Right kidney (tissue), 9 donors: ENCODE measurements around the gene ASPG.

ENCODE experiments used
- DNase-seq: peaks from one replicate; pipeline ENCODE4 v3.0.0-alpha.2; 2016
- long read RNA-seq, 8 donors: transcript quantifications; one replicate each; lab custom pipeline, GENCODE V29; 2026

The ASPG gene
- long read RNA-seq, donor 1, full-length matches to known transcripts = 2 of 2 reads
- long read RNA-seq, donor 1, partial matches to known transcripts = 0 of 2 reads
- long read RNA-seq, donor 1, other reads (novel, unspliced or antisense) = 0 of 2 reads
- long read RNA-seq, donor 2, full-length matches to known transcripts = 4 of 4 reads
- long read RNA-seq, donor 2, partial matches to known transcripts = 0 of 4 reads
- long read RNA-seq, donor 2, other reads (novel, unspliced or antisense) = 0 of 4 reads
- long read RNA-seq, donor 3, full-length matches to known transcripts = 3 of 3 reads
- long read RNA-seq, donor 3, partial matches to known transcripts = 0 of 3 reads
- long read RNA-seq, donor 3, other reads (novel, unspliced or antisense) = 0 of 3 reads
- long read RNA-seq, donor 4, full-length matches to known transcripts = 1 of 1 reads
- long read RNA-seq, donor 4, partial matches to known transcripts = 0 of 1 reads
- long read RNA-seq, donor 4, other reads (novel, unspliced or antisense) = 0 of 1 reads
- long read RNA-seq, donor 5, full-length matches to known transcripts = 4 of 4 reads
- long read RNA-seq, donor 5, partial matches to known transcripts = 0 of 4 reads
- long read RNA-seq, donor 5, other reads (novel, unspliced or antisense) = 0 of 4 reads
- long read RNA-seq, donor 6, partial matches to known transcripts = 0 of 1 reads
- long read RNA-seq, donor 6, other reads (novel, unspliced or antisense) = 0 of 1 reads
- long read RNA-seq, donor 7 = 0 reads
- long read RNA-seq, donor 8, full-length matches to known transcripts = 4 of 4 reads
- long read RNA-seq, donor 8, partial matches to known transcripts = 0 of 4 reads
- long read RNA-seq, donor 8, other reads (novel, unspliced or antisense) = 0 of 4 reads

GRCh38 chr14:104085032-104085888 lies at the start of gene ASPG:
Gene ASPG (plus strand): TSS chr14:104085700. CDS start chr14:104085771, 71 bp downstream.
- no peak for DNase-seq

DNA sequence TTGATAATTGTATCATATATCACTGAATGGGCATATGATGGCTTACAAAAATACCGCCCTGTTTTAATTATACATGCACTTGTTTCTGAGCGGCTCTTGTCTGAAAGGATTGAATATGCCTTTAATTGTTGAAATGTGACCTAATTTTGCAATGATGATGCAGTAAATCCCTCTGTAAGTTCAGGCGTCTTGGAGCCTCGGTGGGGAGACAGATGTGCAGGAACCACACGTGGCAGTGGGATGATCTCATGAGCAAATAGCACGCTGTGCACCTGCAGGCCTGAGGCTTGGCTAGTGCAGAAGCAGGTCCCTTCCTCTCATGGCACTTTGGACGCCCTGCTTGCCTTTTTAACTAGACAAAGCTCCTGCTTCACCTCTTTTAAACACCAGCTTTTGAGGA lies 49.3 kb upstream of the ASPG start:
- no peak for DNase-seq

DNA sequence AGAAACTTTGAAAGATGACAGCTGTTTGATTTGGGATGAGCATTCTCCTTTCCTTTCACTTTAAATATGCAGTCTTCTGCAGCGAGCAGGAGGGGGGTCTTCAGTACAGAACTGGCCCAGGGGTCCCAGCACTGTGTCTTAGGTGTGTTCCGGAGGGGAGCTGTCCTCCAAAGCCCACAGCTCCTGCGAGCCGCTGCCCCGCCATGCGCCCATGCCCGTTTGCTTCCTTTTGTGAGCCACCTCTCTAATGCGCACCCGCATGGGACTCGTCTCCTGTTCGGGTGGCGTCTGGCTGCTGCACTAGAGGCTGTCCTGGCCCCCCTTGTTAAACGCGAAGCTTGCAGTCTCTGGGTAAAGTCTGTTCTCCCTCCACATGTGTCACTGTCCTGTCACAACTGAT lies 48.4 kb upstream of the ASPG start:
- DNase-seq = no peak

- no peak for DNase-seq
Measured at GRCh38 chr14:104037903-104038302, 47.6 kb upstream of the ASPG start.

GRCh38 chr14:104039214-104039613 lies 46.3 kb upstream of the ASPG start:
- no peak for DNase-seq

DNA sequence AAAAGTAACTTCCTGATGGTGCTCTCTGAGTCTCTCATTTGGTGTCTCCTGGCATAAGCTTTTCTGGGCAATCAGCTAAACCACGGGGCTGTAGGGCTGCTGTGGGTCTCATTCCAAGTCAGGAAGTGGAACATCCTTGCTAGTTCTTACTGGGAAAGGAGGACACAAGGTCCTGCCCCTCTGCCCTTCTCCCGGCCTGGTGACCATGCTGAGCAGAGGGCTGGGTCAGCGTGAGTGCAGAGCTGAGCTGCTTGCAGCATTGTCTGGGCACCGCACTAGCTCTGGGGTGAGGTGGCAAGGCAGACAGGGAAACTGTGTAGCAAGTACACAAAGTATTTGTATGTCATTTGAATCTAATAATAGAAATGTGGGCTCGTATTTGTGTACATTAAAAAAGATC lies 45.0 kb upstream of the ASPG start:
- no peak for DNase-seq

DNA sequence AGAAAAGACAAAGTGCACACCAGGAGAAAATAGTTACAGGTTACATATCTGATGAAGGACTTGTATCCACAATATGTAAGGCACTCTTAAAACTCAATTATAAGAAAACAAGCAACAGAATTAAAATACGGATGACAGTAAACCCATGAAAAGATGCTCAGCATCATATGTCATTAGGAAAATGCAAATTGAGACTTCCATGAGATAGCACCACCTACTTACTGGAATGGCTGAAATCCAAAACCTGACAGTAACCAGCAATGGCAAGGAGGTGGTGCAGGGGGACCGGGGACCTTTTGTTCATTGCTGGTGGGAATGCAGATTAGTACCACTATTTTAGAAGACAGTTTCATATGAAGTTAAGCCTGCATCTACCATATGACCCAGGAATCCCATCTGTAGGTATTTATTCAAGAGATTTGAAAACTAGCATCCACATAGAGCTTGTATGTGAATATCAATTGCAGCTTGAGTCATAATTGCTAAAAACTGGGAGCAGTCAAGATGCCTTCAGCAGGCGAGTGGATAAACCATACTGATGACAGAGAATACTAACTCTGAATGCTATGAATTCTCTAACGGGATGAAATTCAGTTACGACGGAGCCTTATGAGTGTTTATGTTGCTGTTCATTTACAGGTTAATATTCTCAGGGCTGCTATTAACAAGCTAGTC lies 43.9 kb upstream of the ASPG start:
- DNase-seq = no peak

- no peak for DNase-seq
Measured at GRCh38 chr14:104044016-104044415, 41.5 kb upstream of the ASPG start.

DNA sequence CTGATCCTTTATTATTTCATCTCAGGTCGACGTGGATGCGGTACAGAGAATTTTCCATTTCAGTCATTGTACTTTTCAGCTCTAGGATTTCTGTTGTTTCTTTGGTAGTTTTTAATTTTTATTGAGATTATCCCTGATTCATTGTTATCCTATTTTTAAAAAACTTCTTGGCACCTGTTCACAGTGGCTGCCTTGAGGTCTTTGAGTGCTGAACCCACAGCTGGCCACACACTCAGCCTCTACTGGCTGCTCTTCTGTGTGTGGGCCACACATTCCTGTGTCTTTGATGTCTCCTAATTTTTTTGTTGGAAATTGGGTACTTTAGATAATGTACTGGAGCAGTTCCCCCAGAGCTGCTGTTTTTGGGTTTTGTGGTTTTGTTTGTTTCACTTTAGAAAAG lies 37.7 kb upstream of the ASPG start:
- DNase-seq = no peak

GRCh38 chr14:104048758-104049507 lies 36.6 kb upstream of the ASPG start:
- DNase-seq = no peak

GRCh38 chr14:104049576-104050240 lies 35.8 kb upstream of the ASPG start:
- no peak for DNase-seq

DNA sequence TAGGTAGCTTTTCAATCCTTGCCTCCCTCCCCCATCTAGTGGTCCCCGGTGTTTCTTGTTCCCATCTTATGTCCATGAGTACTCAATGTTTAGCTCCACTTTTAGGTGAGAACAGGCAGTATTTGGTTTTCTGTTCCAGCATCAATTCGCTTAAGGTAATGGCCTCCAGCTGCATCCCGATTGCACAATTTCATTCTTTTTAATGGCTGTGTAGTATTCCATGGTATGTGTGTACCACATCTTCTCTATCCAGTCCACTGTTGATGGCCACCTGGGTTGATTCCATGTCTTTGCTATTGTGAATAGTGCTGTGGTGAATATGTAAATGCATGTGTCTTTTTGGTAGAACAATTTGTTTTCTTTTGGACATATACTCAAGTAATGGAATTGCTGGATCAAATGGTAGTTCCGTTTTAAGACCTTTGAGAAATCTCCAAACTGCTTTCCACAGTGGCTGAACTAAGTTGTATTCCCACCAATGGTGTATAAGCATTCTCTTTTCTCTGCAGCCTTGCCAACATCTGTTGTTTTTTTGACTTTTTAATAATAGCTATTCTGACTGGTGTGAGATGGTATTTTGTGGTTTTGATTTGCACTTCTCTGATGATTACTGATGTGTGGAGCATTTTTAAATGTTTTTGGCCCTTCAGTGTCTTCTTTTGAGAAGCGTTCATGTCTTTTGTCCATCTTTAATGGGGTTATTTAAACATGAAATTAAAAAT lies 34.2 kb upstream of the ASPG start:
- no peak for DNase-seq

GRCh38 chr14:104054222-104054905 lies 31.1 kb upstream of the ASPG start:
- no peak for DNase-seq

- no peak for DNase-seq
Measured at GRCh38 chr14:104062281-104062680, 23.2 kb upstream of the ASPG start.

DNA sequence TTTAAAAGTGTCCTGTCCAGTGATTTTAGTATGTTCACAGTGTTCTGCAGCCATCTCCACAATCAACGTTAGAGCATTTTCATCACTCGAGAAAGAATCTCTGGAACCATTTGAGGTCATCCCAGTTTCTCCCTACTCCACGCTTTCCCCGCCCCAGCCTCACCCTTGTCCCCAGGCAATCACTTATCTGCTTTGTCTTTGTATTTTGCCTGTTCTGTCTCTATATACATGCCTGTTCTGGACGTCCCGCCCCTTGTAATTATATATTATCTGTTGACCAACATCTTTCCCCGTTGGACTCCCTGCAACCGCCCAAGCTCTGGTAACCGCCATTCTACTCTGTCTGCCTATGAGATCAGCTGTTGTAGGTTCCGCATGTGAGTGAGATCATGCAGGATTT lies 21.5 kb upstream of the ASPG start:
- DNase-seq = no peak

GRCh38 chr14:104066279-104066678 lies 19.2 kb upstream of the ASPG start:
- no peak for DNase-seq

DNA sequence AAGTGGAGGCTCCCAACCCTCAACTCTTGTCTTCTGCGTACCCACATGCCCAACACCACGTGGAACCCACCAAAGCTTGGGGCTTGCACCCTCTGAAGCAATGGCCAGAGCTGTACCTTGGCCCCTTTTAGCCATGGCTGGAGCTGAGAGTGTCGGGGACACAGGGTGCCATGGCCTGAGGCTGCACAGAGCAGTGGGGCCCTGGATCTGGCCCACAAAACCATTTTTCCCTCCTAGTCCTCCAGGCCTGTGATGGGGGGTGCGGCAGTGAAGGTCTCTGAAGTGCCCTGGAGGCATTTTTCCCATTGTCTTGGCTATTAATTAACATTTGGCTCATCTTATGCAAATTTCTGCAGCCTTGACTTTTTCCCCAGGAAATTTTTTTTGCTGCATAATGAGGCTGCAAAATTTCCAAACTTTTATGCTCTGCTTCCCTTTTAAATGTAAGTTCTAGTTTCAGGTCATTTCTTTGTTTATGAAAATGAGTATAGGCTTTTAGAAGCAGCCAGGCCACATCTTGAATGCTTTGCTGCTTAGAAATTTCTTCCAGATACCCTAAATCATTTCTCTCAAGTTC lies 18.7 kb upstream of the ASPG start:
- no peak for DNase-seq

DNA sequence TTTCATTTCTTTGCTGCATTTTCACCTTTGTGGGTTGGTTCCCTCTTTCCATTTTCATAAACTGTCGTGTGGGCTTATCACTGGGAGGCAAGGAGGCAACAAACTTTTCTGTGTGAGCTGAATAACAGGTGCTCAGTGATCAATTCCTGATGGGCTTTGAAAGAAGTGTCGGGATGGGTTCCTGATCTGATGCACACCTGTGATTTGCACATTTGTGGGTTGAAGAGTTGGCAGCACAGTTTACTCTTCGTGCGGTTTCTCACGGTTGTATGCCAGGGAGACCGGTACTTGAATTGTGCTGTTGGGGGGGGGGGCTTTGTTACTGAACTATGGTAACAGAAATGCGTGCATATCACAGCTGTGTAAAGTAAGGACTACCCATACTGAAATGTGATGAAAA lies 16.0 kb upstream of the ASPG start:
- no peak for DNase-seq

- no peak for DNase-seq
Measured at GRCh38 chr14:104072586-104072985, 12.9 kb upstream of the ASPG start.
